Germinal center (tissue), 1 donor: ENCODE measurements around the gene MPND.

Experiments
- DNase-seq: peaks from one replicate; pipeline ENCODE4 v3.0.0; 2012; ENCODE audit warnings: mixed read lengths, low spot score

Gene MPND, protein sequence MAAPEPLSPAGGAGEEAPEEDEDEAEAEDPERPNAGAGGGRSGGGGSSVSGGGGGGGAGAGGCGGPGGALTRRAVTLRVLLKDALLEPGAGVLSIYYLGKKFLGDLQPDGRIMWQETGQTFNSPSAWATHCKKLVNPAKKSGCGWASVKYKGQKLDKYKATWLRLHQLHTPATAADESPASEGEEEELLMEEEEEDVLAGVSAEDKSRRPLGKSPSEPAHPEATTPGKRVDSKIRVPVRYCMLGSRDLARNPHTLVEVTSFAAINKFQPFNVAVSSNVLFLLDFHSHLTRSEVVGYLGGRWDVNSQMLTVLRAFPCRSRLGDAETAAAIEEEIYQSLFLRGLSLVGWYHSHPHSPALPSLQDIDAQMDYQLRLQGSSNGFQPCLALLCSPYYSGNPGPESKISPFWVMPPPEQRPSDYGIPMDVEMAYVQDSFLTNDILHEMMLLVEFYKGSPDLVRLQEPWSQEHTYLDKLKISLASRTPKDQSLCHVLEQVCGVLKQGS

GRCh38 chr19:4343370-4344307 lies at the start of gene MPND:
Gene MPND, plus strand, starts transcription at chr19:4343562. Its CDS starts 32 bp downstream, at chr19:4343594.
- DNase-seq = peak; percentile 85

DNA sequence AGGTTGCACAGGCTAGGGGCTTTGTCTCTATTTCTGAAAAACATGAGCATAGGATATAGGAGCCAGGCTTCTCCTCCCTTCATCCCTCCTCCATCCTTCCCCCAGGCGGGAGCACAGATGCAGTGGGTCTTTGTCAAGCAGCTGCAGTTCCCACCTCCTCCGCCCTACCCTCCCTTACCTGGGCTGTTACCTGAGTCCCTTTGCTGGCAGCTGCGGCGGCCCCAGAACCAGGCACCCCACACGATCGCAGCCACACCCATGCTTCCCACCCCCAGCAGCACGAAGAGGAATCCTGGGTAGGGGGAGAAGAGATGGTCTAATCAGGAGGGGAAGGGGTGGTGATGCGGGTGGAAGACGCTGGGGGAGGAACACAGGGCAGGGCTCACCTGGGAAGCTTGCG lies 49.0 kb upstream of the MPND start:
- no peak for DNase-seq

GRCh38 chr19:4295972-4296771 lies 47.2 kb upstream of the MPND start:
- DNase-seq = no peak

- DNase-seq = no peak
Measured at GRCh38 chr19:4297901-4298809, 45.2 kb upstream of the MPND start.

DNA sequence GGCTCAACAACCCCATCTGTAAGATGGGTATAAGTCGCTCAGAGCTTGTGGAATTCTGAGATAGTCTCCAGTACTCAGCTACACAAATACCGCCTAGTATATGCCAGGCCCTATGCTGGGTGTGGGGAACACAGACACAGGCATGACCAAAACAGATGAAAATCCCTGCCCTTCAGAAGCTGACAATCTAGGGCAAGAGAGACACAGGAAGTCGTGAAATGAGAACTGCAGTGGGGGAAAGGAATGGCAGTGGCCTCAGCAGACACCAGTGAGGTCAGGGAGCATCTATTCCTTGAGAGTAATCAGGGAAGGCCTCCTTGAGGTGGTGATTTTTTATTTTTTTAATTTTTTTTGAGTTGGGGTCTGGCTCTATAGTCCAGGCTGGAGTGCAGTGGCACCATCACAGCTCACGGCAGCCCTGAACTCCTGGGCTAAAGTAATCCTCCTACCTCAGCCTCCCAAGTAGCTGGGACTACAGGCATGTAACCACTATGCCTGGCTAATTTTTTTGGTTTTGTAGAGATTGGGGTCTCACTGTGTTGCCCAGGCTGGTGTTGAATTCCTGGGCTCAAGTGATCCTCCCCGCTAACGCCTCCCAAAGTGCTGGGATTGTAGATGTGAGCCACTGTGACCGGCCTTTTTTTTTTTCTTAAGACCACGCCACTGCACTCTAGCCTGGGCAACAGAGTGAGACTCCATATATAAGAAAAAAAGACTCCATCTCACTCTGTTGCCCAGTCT lies 44.4 kb upstream of the MPND start:
- no peak for DNase-seq

GRCh38 chr19:4300589-4300988 lies 42.8 kb upstream of the MPND start:
- DNase-seq = no peak

DNA sequence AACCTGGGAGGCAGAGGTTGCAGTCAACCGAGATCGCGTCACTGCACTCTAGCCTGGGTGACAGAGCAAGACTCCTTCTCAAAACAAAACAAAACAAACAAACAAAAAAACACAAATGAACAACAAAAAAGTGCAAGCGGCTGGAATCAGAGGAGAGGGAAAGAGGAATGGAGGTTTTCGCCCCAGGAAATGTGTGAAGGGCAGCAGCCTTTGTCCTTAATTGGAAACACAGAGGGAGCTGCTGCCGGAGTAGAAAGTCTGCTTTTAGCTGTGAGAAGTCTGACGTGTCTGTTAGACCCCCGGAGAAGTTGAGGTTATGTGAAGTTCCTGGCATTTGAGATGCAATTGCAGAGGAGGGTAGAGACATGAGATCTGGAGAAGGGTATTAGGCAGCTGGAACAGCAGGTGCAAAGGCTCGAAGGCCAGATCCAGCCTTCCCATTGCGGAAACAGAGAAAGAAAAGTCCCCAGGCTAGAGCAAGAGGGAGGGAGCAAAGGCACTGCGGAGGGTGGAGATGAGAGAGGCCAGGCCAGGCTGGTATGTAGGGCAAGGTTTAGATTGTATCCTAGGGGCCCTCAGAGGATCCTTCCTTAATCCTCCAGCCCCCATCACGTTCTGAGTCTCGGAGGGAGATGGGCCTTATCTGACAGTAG lies 41.6 kb upstream of the MPND start:
- DNase-seq = no peak

- no peak for DNase-seq
Measured at GRCh38 chr19:4302243-4302640, 41.1 kb upstream of the MPND start, which contains the start of gene TMIGD2. Gene TMIGD2, minus strand, starts transcription at chr19:4302389. Its CDS starts 4 bp downstream, at chr19:4302385.

GRCh38 chr19:4303819-4304537 lies 39.4 kb upstream of the MPND start:
- DNase-seq = no peak

- DNase-seq = peak; percentile 93
Measured at GRCh38 chr19:4304538-4305256, 38.7 kb upstream of the MPND start, which contains the start of gene FSD1. Gene FSD1, plus strand, starts transcription at chr19:4304598. Its CDS starts 149 bp downstream, at chr19:4304747.

GRCh38 chr19:4305257-4305612 lies 38.1 kb upstream of the MPND start:
- DNase-seq = no peak

DNA sequence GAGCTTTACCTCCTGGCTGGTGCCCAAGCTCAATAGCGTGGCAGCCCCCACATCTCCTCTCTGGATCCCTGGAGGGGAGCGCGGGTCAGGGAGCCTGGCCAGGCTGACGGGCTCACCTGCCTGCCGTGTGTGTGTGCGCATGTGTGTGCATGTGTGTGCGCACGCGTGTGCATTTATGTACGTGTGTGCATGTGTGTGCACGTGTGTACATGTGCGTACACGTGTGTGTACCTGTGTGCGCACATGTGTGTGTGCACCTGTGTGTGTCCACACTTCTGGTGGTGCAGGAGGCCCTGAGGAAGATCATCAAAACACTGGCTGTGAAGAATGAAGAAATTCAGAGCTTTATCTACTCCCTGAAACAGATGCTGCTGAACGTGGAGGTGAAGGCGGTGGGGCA lies 37.7 kb upstream of the MPND start:
- DNase-seq = no peak

DNA sequence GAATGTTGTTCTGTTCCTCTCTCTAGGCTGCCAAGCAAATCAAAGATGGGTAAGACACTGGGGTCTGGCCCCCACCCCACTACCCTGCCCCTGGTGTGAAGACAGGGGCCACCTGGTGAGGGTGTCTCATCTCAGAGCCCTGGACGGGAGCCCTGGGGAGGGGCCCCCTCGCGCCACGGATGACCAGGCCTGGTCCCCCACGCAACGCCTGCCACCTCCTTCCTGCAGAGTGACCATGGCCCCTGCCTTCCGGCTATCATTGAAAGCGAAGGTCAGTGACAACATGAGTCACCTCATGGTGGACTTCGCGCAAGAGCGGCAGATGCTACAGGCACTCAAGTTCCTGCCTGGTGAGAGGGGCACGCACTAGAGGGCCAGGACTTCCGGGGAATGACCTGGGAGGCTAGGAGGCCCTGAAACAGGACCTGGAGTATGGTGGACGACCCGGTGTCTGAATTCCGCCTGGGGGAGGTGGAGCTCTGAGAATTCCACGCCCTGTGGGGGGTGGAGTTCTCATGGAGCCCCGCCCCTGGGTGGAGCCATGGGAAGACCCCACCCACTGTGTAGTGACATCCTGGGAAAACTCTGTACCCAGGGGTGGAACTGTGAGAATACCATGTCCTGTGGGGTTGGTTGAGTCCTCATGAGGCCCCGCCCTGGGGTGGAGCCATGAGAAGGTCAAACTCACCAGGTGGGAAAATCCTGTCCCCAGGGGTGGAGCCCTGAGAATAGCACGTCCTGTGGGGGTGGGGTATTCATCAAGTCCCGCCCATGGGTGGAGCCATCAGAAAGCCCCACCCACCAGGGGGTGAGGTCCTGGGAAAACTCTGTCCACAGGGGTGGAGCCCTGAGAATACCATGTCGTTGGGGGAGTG lies 32.9 kb upstream of the MPND start:
- no peak for DNase-seq

DNA sequence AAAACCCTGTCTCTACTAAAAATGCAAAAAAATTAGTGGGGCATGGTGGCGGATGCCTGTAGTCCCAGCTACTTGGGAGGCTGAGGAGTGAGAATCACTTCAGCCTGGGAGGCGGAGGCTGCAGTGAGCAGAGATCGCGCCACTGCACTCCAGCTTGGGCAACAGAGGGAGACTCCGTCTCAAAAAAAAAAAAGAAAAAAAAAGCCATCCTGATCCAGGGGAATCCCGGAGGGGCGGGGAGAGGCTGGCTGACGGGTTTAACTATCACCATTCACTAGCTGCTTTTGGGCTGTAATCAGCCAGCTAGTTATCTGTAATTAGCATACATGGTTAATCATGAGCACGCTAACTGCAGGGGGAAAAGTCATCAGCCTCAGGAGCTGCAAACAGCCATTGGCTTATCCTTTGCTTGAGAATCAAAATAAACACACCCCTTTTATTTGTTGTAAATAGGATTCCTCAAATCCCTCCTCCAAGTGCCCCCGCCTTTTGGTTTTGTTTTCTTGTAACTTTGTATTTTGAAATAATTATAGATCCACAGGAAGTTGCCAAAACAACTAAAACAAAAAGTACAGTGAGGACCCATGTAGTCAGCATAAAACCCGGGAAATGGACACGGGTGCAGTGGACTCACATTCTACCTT lies 29.4 kb upstream of the MPND start:
- DNase-seq = no peak

DNA sequence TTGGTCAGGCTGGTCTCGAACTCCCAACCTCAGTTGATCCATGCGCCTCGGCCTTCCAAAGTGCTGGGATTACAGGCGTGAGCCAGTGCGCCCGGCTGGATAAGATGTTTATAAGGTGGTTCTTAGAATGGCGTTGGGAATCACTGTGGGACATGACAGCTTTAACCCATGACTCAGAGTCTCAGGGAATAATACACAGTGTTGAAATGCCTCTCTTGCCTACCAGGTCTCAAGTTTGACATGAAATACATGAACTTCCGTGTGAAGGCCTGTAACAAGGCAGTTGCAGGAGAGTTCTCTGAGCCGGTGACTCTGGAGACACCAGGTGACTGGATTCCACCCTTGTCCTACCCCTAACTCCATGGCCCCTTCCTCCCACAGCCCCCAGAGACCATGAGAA lies 26.4 kb upstream of the MPND start:
- no peak for DNase-seq

- no peak for DNase-seq
Measured at GRCh38 chr19:4318460-4318859, 24.9 kb upstream of the MPND start.
